HEK293 (cell line): ENCODE data around the gene C1orf56.

ENCODE experiments used
- CTCF ChIP-seq: fragments of 450-650 bp; formaldehyde crosslinking; IDR thresholded peaks from 2 replicates; pipeline ENCODE4 v1.5.1; 2016; ENCODE audit warnings: missing biosample characterization, missing genetic modification characterization
- SP2 ChIP-seq: fragments of 450-650 bp; formaldehyde crosslinking; IDR thresholded peaks from 2 replicates; pipeline ENCODE4 v1.5.1; 2016; ENCODE audit warnings: missing biosample characterization, missing genetic modification characterization
- ZNF2 ChIP-seq: fragments of 450-650 bp; formaldehyde crosslinking; IDR thresholded peaks from 2 replicates; pipeline ENCODE4 v1.5.1; 2016; ENCODE audit warnings: missing biosample characterization, missing genetic modification characterization
- ZNF274 ChIP-seq, 2 experiments: fragments of 200-500 bp in 1 of 2; fragments of 450-650 bp in 1 of 2; sonication (Bioruptor generic) in 1 of 2; formaldehyde crosslinking in 1 of 2; IDR thresholded peaks; 2 replicates each; pipeline versions ENCODE4 v1.5.1 to v1.6.1; 2014 to 2016; ENCODE audit warnings: borderline replicate concordance in 1 of 2, inconsistent platforms in 1 of 2, low read length in 1 of 2, missing biosample characterization in 1 of 2, missing genetic modification characterization in 1 of 2
- ZNF398 ChIP-seq: fragments of 450-650 bp; formaldehyde crosslinking; IDR thresholded peaks from 2 replicates; pipeline ENCODE4 v1.5.1; 2017; ENCODE audit warnings: missing biosample characterization, missing genetic modification characterization
- ZNF501 ChIP-seq: fragments of 450-650 bp; formaldehyde crosslinking; IDR thresholded peaks from 2 replicates; pipeline ENCODE4 v1.5.1; 2016; ENCODE audit warnings: missing biosample characterization, missing genetic modification characterization
- ZNF549 ChIP-seq: fragments of 450-650 bp; IDR thresholded peaks from 2 replicates; pipeline ENCODE4 v1.5.1; 2018; ENCODE audit warnings: missing biosample characterization, missing genetic modification characterization, mild to moderate bottlenecking, inconsistent platforms, moderate library complexity
- ZNF747 ChIP-seq: fragments of 450-650 bp; formaldehyde crosslinking; IDR thresholded peaks from 2 replicates; pipeline ENCODE4 v1.5.1; 2016; ENCODE audit warnings: missing biosample characterization, missing genetic modification characterization

- TF ChIP-seq ZNF549 (tag by site-specific recombination) (no peak), CTCF (tag by site-specific recombination) (no peak), ZNF501 (tag by site-specific recombination) (no peak), ZNF398 (tag by site-specific recombination) (no peak), ZNF2 (tag by site-specific recombination) (no peak), ZNF274 (IDR thresholded peaks at IDR 0.05; ENCODE audit: low read length) (no peak), ZNF274 (tag by site-specific recombination; IDR thresholded peaks at IDR 0.05; ENCODE audit: borderline replicate concordance) (no peak), SP2 (tag by site-specific recombination) (no peak), ZNF747 (tag by site-specific recombination) (no peak)
These were observed 50.6 kb downstream of the C1orf56 start for GRCh38 chr1:151098126-151098525.
